GM23338 (cell line): ENCODE results near the gene PHGDH. TPM values are rescaled to one million over a fixed set of nuclear protein-coding genes. Genes with fewer than 3 reads are reported as not detected.

ENCODE experiments used
- ATAC-seq: fragments of 200-7000 bp; cut with Tn5 transposase; 3 replicates; pipeline ENCODE4 v1.9.1; 2020
- DNase-seq: peaks from one replicate; pipeline ENCODE4 v3.0.0-alpha.2; 2015; ENCODE audit warnings: low spot score
- H2AFZ ChIP-seq: fragments of 200-600 bp; sonication (generic); 2 replicates; pipeline ENCODE4 v1.8.0; 2016; ENCODE audit warnings: antibody characterized with exemption, mild to moderate bottlenecking, moderate library complexity
- H3F3A ChIP-seq: fragments of 200-600 bp; sonication (generic); replicated peaks from 2 replicates; pipeline ENCODE4 v1.8.0; 2017; ENCODE audit warnings: antibody characterized with exemption, mixed run types, low read depth
- H3K27ac ChIP-seq: fragments of 200-600 bp; sonication (generic); 2 replicates; pipeline ENCODE4 v1.6.1; 2016; ENCODE audit warnings: low read depth
- H3K27me3 ChIP-seq: fragments of 200-600 bp; sonication (generic); 2 replicates; pipeline ENCODE4 v1.8.0; 2016; ENCODE audit warnings: mild to moderate bottlenecking, mixed run types, moderate library complexity; ENCODE audit not compliant: insufficient read depth
- H3K36me3 ChIP-seq: fragments of 200-600 bp; sonication (generic); 2 replicates; pipeline ENCODE4 v1.8.0; 2016; ENCODE audit warnings: mild to moderate bottlenecking; ENCODE audit not compliant: insufficient read depth
- H3K4me1 ChIP-seq: fragments of 200-600 bp; sonication (generic); 2 replicates; pipeline ENCODE4 v1.8.0; 2016; ENCODE audit warnings: mild to moderate bottlenecking, moderate library complexity; ENCODE audit not compliant: insufficient read depth
- H3K4me2 ChIP-seq: fragments of 200-600 bp; sonication (generic); 2 replicates; pipeline ENCODE4 v1.7.1; 2017; ENCODE audit warnings: mixed run types
- H3K4me3 ChIP-seq: fragments of 200-600 bp; sonication (generic); 2 replicates; pipeline ENCODE4 v1.6.1; 2016; ENCODE audit warnings: mixed run types
- H3K79me2 ChIP-seq: fragments of 200-600 bp; sonication (generic); replicated peaks from 2 replicates; pipeline ENCODE4 v1.8.0; 2017; ENCODE audit warnings: mild to moderate bottlenecking; ENCODE audit not compliant: insufficient read depth
- H3K9me2 ChIP-seq: fragments of 200-600 bp; sonication (generic); 2 replicates; pipeline ENCODE4 v1.8.0; 2017; ENCODE audit not compliant: insufficient read depth
- H4K20me1 ChIP-seq: fragments of 200-600 bp; sonication (generic); replicated peaks from 2 replicates; pipeline ENCODE4 v1.8.0; 2017; ENCODE audit warnings: mild to moderate bottlenecking; ENCODE audit not compliant: insufficient read depth
- H3K27ac Mint-ChIP-seq: 2 replicates; pipeline ENCODE4 v1.8.0; 2020; ENCODE audit warnings: inconsistent platforms, mild to moderate bottlenecking, moderate library complexity, mixed read lengths
- H3K27me3 Mint-ChIP-seq: 3 replicates; pipeline ENCODE4 v1.8.0; 2022; ENCODE audit warnings: low read depth, mild to moderate bottlenecking, moderate library complexity, mixed read lengths, inconsistent platforms; ENCODE audit not compliant: insufficient read depth, poor library complexity
- H3K36me3 Mint-ChIP-seq: 3 replicates; pipeline ENCODE4 v1.8.0; 2021; ENCODE audit warnings: low read depth, mild to moderate bottlenecking, inconsistent platforms, moderate library complexity, mixed read lengths
- H3K4me1 Mint-ChIP-seq: 3 replicates; pipeline ENCODE4 v1.8.0; 2020; ENCODE audit warnings: mild to moderate bottlenecking, inconsistent platforms, mixed read lengths
- H3K4me3 Mint-ChIP-seq: 3 replicates; pipeline ENCODE4 v1.8.0; 2021; ENCODE audit warnings: moderate library complexity, mild to moderate bottlenecking, inconsistent platforms, mixed read lengths
- H3K9me3 Mint-ChIP-seq: 3 replicates; pipeline ENCODE4 v1.8.0; 2020; ENCODE audit warnings: moderate library complexity, mild to moderate bottlenecking, inconsistent platforms, mixed read lengths
- NANOG ChIP-seq: IDR thresholded peaks from 2 replicates; pipeline ENCODE4 v1.6.1; 2016; ENCODE audit warnings: antibody characterized with exemption, borderline replicate concordance
- POLR2AphosphoS5 ChIP-seq: IDR thresholded peaks from 2 replicates; pipeline ENCODE4 v1.6.1; 2016; ENCODE audit warnings: antibody characterized with exemption, low read depth
- STAT1 ChIP-seq: IDR thresholded peaks from one replicate; pipeline ENCODE4 v1.6.1; 2016; ENCODE audit warnings: antibody characterized with exemption; ENCODE audit not compliant: unreplicated experiment
- polyA plus RNA-seq: library from polyadenylated mRNA; unstranded; fragments of >200 nt; fragmentation: Nextera tagmentation; extraction: Ambion mirVana; gene quantifications from 2 replicates; pipeline ENCODE4 v1.2.1, GENCODE V29; 2016
- total RNA-seq: library from RNA; depleted of rRNA; stranded (reverse); fragments of >200 nt; shearing (Covaris generic); gene quantifications from 2 replicates; pipeline ENCODE4 v1.2.3, GENCODE V29; 2014
- TF ChIP-seq, protein P1 (sequence below): fragments of 250-450 bp; sonication (Bioruptor Pico); IDR thresholded peaks from 2 replicates; pipeline ENCODE4 v1.5.0; 2020; ENCODE audit warnings: mild to moderate bottlenecking, moderate library complexity
- TF ChIP-seq, protein P2 (sequence below): IDR thresholded peaks from 2 replicates; pipeline ENCODE4 v1.6.1; 2016; ENCODE audit warnings: antibody characterized with exemption

The PHGDH gene
- total and polyA plus RNA-seq, 2 experiments from 2014 or later: 612 to 885 TPM

DNA sequence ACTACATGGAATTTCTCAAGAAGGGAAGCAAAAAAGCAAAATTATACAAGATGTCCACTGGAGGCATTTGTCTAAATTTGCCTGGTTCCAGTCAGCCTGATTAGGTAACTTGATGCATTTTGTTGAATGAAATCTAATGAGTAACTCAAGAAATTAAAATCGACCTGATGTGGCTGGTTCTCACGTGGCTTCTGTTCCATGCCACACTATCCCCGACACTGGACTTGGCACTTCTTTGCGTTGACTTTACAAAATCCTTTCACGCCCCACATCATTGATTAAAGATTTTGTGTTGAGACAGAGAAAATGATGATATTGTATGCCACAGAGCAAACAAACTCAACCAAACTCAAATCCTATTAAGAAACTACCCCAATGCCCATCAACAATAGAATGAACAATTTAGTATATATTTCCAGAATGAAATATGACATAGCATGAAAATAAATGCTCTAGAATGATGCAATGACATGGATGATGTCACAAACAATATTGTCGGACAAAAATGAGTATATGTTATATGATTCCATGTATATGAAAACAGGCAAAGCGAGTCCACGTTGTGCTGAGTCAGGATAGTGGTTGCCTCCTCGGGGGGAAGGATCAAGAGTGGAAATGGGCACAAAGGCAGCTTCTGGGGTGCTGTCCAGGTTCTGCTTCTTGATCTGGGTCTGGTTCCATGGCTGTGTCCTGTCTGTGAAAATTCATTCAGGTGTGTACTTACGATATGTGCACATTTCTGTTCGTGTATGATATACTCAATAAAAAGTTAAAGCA, 69.9 kb downstream of the PHGDH start:
- ATAC-seq: no peak
- Mint-ChIP-seq H3K4me1 (peaks cover 10% of the 10 kb centered on the region; the same call in 2 of the 3 replicates), H3K36me3 (no peaks in the 10 kb centered on the region), H3K9me3 (no peaks in the 10 kb centered on the region), H3K27ac (no peak overlapping the region), H3K4me3 (no peak overlapping the region), H3K27me3 (no peaks in the 10 kb centered on the region)
- Histone ChIP-seq H4K20me1 (no peaks in the 10 kb centered on the region), H3K9me2 (no peaks in the 10 kb centered on the region), H3K4me1 (no peaks in the 10 kb centered on the region), H3K4me3 (no peak overlapping the region), H3K36me3 (no peaks in the 10 kb centered on the region), H3K27ac (no peak overlapping the region), H3K79me2 (no peaks in the 10 kb centered on the region), H3K27me3 (no peaks in the 10 kb centered on the region), H3K4me2 (no peak overlapping the region), H2AFZ (no peak overlapping the region), H3F3A (no peaks in the 10 kb centered on the region)
- TF ChIP-seq NANOG: no peak
- TF ChIP-seq, protein P1, sequence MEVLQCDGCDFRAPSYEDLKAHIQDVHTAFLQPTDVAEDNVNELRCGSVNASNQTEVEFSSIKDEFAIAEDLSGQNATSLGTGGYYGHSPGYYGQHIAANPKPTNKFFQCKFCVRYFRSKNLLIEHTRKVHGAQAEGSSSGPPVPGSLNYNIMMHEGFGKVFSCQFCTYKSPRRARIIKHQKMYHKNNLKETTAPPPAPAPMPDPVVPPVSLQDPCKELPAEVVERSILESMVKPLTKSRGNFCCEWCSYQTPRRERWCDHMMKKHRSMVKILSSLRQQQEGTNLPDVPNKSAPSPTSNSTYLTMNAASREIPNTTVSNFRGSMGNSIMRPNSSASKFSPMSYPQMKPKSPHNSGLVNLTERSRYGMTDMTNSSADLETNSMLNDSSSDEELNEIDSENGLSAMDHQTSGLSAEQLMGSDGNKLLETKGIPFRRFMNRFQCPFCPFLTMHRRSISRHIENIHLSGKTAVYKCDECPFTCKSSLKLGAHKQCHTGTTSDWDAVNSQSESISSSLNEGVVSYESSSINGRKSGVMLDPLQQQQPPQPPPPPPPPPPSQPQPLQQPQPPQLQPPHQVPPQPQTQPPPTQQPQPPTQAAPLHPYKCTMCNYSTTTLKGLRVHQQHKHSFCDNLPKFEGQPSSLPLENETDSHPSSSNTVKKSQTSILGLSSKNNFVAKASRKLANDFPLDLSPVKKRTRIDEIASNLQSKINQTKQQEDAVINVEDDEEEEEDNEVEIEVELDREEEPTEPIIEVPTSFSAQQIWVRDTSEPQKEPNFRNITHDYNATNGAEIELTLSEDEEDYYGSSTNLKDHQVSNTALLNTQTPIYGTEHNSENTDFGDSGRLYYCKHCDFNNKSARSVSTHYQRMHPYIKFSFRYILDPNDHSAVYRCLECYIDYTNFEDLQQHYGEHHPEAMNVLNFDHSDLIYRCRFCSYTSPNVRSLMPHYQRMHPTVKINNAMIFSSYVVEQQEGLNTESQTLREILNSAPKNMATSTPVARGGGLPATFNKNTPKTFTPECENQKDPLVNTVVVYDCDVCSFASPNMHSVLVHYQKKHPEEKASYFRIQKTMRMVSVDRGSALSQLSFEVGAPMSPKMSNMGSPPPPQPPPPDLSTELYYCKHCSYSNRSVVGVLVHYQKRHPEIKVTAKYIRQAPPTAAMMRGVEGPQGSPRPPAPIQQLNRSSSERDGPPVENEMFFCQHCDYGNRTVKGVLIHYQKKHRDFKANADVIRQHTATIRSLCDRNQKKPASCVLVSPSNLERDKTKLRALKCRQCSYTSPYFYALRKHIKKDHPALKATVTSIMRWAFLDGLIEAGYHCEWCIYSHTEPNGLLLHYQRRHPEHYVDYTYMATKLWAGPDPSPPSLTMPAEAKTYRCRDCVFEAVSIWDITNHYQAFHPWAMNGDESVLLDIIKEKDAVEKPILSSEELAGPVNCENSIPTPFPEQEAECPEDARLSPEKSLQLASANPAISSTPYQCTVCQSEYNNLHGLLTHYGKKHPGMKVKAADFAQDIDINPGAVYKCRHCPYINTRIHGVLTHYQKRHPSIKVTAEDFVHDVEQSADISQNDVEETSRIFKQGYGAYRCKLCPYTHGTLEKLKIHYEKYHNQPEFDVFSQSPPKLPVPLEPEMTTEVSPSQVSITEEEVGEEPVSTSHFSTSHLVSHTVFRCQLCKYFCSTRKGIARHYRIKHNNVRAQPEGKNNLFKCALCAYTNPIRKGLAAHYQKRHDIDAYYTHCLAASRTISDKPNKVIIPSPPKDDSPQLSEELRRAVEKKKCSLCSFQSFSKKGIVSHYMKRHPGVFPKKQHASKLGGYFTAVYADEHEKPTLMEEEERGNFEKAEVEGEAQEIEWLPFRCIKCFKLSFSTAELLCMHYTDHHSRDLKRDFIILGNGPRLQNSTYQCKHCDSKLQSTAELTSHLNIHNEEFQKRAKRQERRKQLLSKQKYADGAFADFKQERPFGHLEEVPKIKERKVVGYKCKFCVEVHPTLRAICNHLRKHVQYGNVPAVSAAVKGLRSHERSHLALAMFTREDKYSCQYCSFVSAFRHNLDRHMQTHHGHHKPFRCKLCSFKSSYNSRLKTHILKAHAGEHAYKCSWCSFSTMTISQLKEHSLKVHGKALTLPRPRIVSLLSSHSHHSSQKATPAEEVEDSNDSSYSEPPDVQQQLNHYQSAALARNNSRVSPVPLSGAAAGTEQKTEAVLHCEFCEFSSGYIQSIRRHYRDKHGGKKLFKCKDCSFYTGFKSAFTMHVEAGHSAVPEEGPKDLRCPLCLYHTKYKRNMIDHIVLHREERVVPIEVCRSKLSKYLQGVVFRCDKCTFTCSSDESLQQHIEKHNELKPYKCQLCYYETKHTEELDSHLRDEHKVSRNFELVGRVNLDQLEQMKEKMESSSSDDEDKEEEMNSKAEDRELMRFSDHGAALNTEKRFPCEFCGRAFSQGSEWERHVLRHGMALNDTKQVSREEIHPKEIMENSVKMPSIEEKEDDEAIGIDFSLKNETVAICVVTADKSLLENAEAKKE (CRISPR knock-in tag): no peak
- TF ChIP-seq POLR2AphosphoS5: no peak
- no peak for TF ChIP-seq STAT1
- TF ChIP-seq, protein P2, sequence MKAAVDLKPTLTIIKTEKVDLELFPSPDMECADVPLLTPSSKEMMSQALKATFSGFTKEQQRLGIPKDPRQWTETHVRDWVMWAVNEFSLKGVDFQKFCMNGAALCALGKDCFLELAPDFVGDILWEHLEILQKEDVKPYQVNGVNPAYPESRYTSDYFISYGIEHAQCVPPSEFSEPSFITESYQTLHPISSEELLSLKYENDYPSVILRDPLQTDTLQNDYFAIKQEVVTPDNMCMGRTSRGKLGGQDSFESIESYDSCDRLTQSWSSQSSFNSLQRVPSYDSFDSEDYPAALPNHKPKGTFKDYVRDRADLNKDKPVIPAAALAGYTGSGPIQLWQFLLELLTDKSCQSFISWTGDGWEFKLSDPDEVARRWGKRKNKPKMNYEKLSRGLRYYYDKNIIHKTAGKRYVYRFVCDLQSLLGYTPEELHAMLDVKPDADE: no peak
- DNase-seq: no peak
